ENCODE results near the gene SPDYE2B. TPM values are rescaled to one million over a fixed set of nuclear protein-coding genes. Genes with fewer than 3 reads are reported as not detected.
"Not testable (repeated sequence)": the region's sequence is repeated elsewhere in the genome, so short reads cannot be mapped to it uniquely, and the experiment has no call there.

The SPDYE2B gene, protein sequence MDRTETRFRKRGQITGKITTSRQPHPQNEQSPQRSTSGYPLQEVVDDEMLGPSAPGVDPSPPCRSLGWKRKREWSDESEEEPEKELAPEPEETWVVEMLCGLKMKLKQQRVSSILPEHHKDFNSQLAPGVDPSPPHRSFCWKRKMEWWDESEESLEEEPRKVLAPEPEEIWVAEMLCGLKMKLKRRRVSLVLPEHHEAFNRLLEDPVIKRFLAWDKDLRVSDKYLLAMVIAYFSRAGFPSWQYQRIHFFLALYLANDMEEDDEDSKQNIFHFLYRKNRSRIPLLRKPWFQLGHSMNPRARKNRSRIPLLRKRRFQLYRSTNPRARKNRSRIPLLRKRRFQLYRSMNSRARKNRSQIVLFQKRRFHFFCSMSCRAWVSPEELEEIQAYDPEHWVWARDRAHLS
- not detected for total RNA-seq

DNA sequence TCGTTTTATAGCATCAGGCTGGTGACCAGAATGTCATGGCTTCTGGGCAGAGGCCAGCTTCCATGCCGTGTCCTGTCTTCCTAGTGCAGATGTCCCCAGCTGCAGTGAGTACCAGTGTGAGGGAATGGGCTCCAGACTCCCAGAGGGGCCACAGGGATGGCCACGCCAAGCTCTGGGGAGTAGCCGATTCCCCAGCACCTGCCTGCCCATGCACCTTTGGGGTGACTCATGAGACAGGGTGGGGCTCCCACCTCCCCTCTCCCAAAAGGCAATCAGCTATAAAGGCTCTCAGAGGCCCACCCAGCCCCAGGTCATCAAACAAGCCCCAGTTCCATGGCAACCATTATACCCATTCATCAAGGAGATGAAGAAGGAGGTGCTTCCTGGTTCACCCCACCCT is at the start of gene SPDYE2B:
Gene SPDYE2B (plus strand): TSS at position 396 of the 400 bp plus-strand sequence. CDS start 2,030 bp downstream, outside the sequence.
- intact Hi-C loops (cut with DNase I; ENCODE audit: low total_unique reads); H3K27ac ChIP-seq; H3K27me3 ChIP-seq; H3K4me3 ChIP-seq; H3K36me3 ChIP-seq; DNase-seq (ENCODE audit: low spot score in 2 of 2); H3K4me1 ChIP-seq; H3K9me3 ChIP-seq: not testable (repeated sequence)

DNA sequence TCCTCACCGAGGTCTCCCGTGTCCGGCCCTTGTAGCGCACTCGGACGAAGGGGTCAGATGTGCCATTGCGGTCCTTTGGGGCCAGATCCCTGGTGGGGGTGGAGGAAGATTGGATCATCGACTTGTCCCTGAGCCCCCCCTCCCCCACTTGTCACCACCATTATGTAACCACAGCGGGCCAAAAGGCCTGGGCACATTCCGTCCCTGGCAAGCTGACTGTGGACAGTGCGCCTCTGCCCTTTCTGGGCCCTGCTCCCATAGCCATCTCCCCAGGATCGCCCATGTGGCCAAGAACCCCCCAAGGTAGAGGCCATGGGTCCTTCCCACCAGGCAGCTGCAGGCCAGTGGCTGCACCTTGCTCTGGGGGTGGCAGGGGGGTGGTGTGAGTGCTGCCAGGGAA is 47.8 kb upstream of the SPDYE2B start:
- H3K4me1 ChIP-seq; H3K9me3 ChIP-seq; H3K4me3 ChIP-seq; intact Hi-C loops (cut with DNase I; ENCODE audit: low total_unique reads); DNase-seq (ENCODE audit: low spot score in 2 of 2); H3K27ac ChIP-seq; H3K27me3 ChIP-seq; H3K36me3 ChIP-seq: not testable (repeated sequence)

DNA sequence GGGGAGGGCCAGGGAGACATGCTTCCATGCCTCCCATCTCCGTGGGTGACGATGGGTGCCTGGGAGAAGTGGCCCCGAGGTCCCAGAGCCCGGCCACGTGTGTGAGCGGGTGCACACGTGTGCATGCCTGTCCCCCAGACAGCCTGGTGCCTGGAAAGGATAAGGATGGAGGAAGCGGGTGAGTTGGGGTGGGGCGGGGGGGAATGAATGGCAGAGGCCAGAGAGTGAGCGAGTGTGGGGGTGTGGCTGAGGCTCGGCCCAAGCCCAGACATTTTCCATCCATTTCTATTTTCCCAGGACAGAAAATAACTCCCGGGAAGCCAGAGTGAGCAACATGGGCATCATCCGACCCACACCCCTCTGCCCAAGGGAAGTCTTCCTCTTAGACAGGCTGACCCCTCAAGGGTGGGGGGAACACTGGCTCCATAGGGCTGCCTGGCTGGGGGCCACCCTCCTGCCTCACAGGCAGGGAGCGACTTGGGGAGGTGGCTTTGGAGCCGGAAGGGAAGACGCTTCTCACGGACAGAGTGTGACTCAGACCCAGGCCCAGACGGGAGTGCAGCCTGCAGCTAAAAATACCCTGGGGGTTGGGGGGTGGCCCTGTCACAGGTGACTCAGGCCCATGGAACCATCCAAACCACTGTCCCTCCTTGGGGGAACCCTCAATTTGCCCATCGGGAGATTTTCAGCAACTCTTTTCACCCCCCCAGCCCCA is 45.5 kb upstream of the SPDYE2B start:
- H3K27me3 ChIP-seq; H3K4me3 ChIP-seq; H3K27ac ChIP-seq; H3K9me3 ChIP-seq; DNase-seq (ENCODE audit: low spot score in 2 of 2); H3K36me3 ChIP-seq; H3K4me1 ChIP-seq; intact Hi-C loops (cut with DNase I; ENCODE audit: low total_unique reads): not testable (repeated sequence)

DNA sequence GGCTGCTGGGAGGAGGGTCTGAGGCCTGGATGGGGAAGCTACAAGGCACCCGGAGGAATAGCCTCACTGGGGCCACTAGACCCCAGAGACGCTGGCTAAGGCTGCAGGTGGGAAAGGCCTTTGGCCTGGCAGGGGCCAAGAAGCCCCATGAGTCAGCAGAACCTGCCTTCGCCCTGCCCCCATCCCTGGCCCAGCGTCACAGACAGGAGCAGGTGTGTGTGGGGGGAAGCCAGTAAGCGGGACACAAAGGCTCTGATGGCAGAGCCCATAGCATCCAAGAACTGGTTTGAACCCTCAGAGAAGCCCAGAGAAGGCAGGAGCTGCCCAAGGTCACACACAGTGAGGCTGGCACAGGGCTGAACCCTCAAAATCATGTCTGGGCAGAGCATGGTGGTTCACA is 43.3 kb upstream of the SPDYE2B start:
- H3K36me3 ChIP-seq; H3K27ac ChIP-seq; DNase-seq (ENCODE audit: low spot score in 2 of 2); H3K4me1 ChIP-seq; H3K27me3 ChIP-seq; H3K4me3 ChIP-seq; H3K9me3 ChIP-seq; intact Hi-C loops (cut with DNase I; ENCODE audit: low total_unique reads): not testable (repeated sequence)

DNA sequence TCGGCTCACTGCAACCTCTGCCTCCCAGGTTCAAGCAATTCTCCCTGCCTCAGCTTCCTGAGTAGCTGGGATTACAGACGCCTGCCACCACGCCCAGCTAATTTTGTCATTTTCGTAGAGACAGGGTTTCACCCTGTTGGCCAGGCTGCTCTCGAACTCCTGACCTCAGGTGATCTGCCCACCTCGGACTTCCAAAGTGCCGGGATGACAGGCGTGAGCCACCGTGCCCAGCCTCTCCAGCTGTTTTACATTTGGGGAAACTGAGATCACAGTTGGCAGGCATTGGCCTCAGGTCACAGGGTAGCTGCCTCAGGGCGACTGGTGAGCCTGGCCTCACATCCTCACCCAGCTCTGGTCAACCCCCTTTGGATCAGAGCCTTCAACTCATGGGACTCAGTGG is 40.4 kb upstream of the SPDYE2B start:
- H3K4me1 ChIP-seq; intact Hi-C loops (cut with DNase I; ENCODE audit: low total_unique reads); DNase-seq (ENCODE audit: low spot score in 2 of 2); H3K4me3 ChIP-seq; H3K27me3 ChIP-seq; H3K27ac ChIP-seq; H3K36me3 ChIP-seq; H3K9me3 ChIP-seq: not testable (repeated sequence)

DNA sequence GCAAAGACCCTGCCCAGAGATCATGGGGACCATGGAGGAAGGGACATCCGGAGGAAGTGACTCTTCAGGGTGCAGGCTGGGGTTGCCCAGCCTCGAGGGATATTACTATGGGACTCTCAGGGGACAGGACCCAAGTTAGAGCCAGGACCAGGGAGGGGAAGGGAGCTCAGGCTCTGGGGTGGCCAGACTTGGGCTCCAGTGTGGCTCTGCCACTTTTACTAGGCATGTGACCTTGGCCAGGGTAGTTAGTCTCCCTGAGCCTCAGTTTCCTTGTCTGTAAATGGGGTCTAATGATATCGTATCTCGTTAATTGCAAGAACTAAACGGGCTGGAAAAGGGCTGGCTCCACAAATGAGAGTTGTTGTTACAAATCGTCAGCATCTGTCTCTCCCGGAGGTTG is 39.7 kb upstream of the SPDYE2B start:
- intact Hi-C loops (cut with DNase I; ENCODE audit: low total_unique reads); H3K27ac ChIP-seq: not testable (repeated sequence)

GRCh38 chr7:102611013-102611674 is 39.0 kb upstream of the SPDYE2B start:
- H3K9me3 ChIP-seq; H3K36me3 ChIP-seq; H3K4me3 ChIP-seq; DNase-seq (ENCODE audit: low spot score in 2 of 2); intact Hi-C loops (cut with DNase I; ENCODE audit: low total_unique reads); H3K4me1 ChIP-seq; H3K27ac ChIP-seq; H3K27me3 ChIP-seq: not testable (repeated sequence)

More for the DNA sequence above, 39.7 kb upstream of the SPDYE2B start:
- not testable (repeated sequence) for H3K4me1 ChIP-seq, H3K36me3 ChIP-seq, H3K27me3 ChIP-seq, H3K9me3 ChIP-seq, H3K4me3 ChIP-seq
- peak in 1 of 2 donors; percentile 15 for DNase-seq (ENCODE audit: low spot score in 2 of 2)

DNA sequence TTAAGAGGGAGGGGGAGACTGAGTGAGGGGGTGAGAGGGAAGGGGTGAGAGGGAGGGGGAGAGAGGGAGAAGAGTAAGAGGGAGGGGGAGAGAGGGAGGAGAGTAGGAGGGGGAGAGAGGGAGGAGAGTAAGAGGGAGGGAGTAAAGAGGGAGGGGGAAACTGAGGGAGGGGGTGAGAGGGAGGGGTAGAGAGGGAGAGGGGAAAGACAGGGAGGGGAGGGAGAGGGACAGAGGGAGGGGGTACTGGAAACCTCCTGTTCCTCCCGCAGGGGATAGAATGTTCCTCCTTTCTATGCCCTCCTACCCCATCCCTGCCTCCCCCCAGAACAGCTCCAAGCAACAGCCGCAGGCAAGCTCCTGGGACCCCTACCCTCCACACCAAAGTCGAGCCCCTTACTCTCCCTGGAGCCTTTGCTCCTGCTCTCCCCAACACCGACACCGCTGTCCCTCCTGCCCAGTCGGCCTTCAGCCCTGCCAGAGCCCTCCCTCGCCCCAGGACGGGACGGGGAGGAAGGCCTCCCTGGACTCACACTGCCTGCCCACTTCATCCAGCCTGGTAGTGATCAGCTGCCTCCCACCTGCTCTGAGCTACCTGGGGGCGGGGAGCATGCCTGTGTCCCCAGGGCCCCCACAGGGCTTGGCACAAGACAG is 38.3 kb upstream of the SPDYE2B start:
- Histone ChIP-seq H3K4me3 (peak overlapping the region in 1 of 3 donors; percentile 31), H3K27ac (peak overlapping the region in 1 of 2 donors; percentile 48)
- H3K27me3 ChIP-seq; H3K9me3 ChIP-seq; intact Hi-C loops (cut with DNase I; ENCODE audit: low total_unique reads); H3K36me3 ChIP-seq; H3K4me1 ChIP-seq: not testable (repeated sequence)
- DNase-seq (ENCODE audit: low spot score in 2 of 2) = peak in 1 of 2 donors; percentile 17

DNA sequence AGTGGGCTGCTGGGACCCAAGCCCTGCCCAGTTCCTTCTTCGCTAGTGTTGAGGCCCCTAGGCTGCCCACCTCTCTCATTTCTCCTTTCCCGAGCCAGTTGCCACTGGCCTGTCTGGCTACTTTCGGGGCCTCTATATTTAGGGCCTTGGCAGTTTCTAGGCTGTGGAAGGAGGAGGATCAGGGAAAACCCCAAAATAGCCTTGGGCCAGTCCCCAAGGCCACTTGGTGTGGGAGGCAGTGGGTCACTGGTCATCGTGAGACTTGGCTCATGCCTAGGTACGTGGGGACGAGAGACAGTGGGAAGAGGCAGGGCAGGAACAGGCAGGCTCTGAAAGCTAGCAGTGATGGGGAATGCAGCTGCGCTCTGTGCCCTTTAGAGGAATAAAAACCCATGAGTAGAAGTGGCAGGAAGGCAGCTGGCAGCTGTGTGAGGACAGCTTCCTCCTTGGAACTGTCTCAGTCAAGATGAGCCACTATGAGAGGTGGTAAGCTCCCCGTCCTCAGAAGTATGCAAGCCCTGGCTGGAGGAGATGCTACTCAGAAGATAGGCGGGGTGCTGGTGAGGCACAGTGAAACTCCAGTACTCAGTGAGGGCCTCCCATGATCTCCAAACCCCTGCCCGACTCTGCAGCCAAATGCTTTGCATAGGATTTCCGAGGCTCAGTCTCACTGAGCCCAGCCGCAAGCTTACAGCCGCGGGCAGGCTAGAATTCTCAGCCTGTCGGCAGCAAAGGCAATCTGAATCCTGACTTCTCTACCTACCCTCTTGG is 36.4 kb upstream of the SPDYE2B start:
- H3K9me3 ChIP-seq; intact Hi-C loops (cut with DNase I; ENCODE audit: low total_unique reads): not testable (repeated sequence)

DNA sequence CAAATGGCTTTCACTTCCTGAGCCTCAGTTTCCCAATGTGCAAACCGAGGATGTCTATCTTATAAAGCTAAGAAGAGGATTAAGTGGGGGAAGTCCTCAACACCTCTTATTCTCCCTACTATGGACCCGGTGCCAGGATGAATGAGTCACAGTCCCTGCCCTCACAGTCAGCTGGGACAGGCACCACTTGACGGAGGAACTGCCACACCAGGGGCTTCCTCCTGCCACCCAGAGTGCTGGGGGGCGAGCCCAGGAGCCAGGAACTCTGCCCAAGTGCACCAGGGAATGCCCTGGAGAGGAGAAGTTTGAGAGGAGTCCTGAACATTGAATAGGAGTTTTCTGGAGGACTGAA is 35.8 kb upstream of the SPDYE2B start:
- H3K27me3 ChIP-seq; H3K4me3 ChIP-seq; DNase-seq (ENCODE audit: low spot score in 2 of 2); H3K4me1 ChIP-seq; H3K27ac ChIP-seq; H3K9me3 ChIP-seq; intact Hi-C loops (cut with DNase I; ENCODE audit: low total_unique reads); H3K36me3 ChIP-seq: not testable (repeated sequence)

More for the DNA sequence above, 36.4 kb upstream of the SPDYE2B start:
- not testable (repeated sequence) for H3K4me3 ChIP-seq, H3K4me1 ChIP-seq, H3K36me3 ChIP-seq, H3K27me3 ChIP-seq, H3K27ac ChIP-seq
- peak in 1 of 2 donors; percentile 15 for DNase-seq (ENCODE audit: low spot score in 2 of 2)

GRCh38 chr7:102614873-102615272 is 35.2 kb upstream of the SPDYE2B start:
- H3K27me3 ChIP-seq; DNase-seq (ENCODE audit: low spot score in 2 of 2); intact Hi-C loops (cut with DNase I; ENCODE audit: low total_unique reads); H3K27ac ChIP-seq; H3K36me3 ChIP-seq; H3K4me3 ChIP-seq; H3K9me3 ChIP-seq; H3K4me1 ChIP-seq: not testable (repeated sequence)

GRCh38 chr7:102615930-102616329 is 34.2 kb upstream of the SPDYE2B start:
- H3K4me1 ChIP-seq; H3K27ac ChIP-seq; H3K4me3 ChIP-seq; H3K9me3 ChIP-seq; H3K36me3 ChIP-seq; intact Hi-C loops (cut with DNase I; ENCODE audit: low total_unique reads); H3K27me3 ChIP-seq; DNase-seq (ENCODE audit: low spot score in 2 of 2): not testable (repeated sequence)

Measured in breast epithelium (tissue), 4 donors.